GM19239 (cell line): ENCODE results near the gene HAUS3.
A peak's percentile ranks its signal among the peaks of the same experiment; 100 is the strongest.
"Not testable (repeated sequence)": the region's sequence is repeated elsewhere in the genome, so short reads cannot be mapped to it uniquely, and the experiment has no call there.

Experiments used
- DNase-seq: peaks from one replicate; pipeline ENCODE4 v3.0.0; 2011; ENCODE audit warnings: low spot score; ENCODE audit not compliant: insufficient read length
- FAIRE-seq: peaks from 2 replicates; lab custom pipeline; 2011; peaks lifted over from hg19 to GRCh38; lab: Jason Lieb, UNC

Gene HAUS3

GRCh38 chr4:2236944-2237666 is 4.8 kb downstream of the HAUS3 start:
- FAIRE-seq (peak; percentile 8), DNase-seq (no peak)

GRCh38 chr4:2231082-2231481 is 10.8 kb downstream of the HAUS3 start:
- no peak for FAIRE-seq
- no peak for DNase-seq

- DNase-seq (no peak), FAIRE-seq (no peak)
Measured at GRCh38 chr4:2226261-2226660, 15.7 kb downstream of the HAUS3 start.

- FAIRE-seq (no peak), DNase-seq (no peak)
Measured at GRCh38 chr4:2222838-2223237, 19.1 kb downstream of the HAUS3 start.

- not testable (repeated sequence) for FAIRE-seq, DNase-seq
Measured at GRCh38 chr4:2221378-2221777, 20.5 kb downstream of the HAUS3 start.

- DNase-seq = peak; percentile 31
Measured at GRCh38 chr4:2220016-2220630, 21.8 kb downstream of the HAUS3 start.

GRCh38 chr4:2219233-2219760 is 22.6 kb downstream of the HAUS3 start:
- FAIRE-seq = no peak
- no peak for DNase-seq

More at GRCh38 chr4:2220016-2220630, 21.8 kb downstream of the HAUS3 start:
- peak; percentile 85 for FAIRE-seq

- FAIRE-seq (no peak), DNase-seq (no peak)
Measured at GRCh38 chr4:2218436-2218835, 23.5 kb downstream of the HAUS3 start.

- FAIRE-seq = no peak
- no peak for DNase-seq
Measured at GRCh38 chr4:2217726-2218125, 24.2 kb downstream of the HAUS3 start.

GRCh38 chr4:2212831-2213230 is 29.1 kb downstream of the HAUS3 start:
- no peak for DNase-seq
- FAIRE-seq = no peak

GRCh38 chr4:2202789-2203188 is 39.1 kb downstream of the HAUS3 start:
- not testable (repeated sequence) for FAIRE-seq, DNase-seq

- no peak for FAIRE-seq
- no peak for DNase-seq
Measured at GRCh38 chr4:2194496-2194895, 47.4 kb downstream of the HAUS3 start.

- no peak for DNase-seq
- no peak for FAIRE-seq
Measured at GRCh38 chr4:2193326-2193725, 48.6 kb downstream of the HAUS3 start.

GRCh38 chr4:2186865-2187172 is 55.1 kb downstream of the HAUS3 start:
- FAIRE-seq (no peak), DNase-seq (no peak)

GRCh38 chr4:2186133-2186864 is 55.6 kb downstream of the HAUS3 start:
- no peak for FAIRE-seq

GRCh38 chr4:2183394-2183793 is 58.5 kb downstream of the HAUS3 start:
- no peak for FAIRE-seq
- no peak for DNase-seq

More at GRCh38 chr4:2186133-2186864, 55.6 kb downstream of the HAUS3 start:
- DNase-seq = no peak

- no peak for DNase-seq
- no peak for FAIRE-seq
Measured at GRCh38 chr4:2182994-2183393, 58.9 kb downstream of the HAUS3 start.

GRCh38 chr4:2180410-2180809 is 61.5 kb downstream of the HAUS3 start:
- FAIRE-seq (no peak), DNase-seq (no peak)

GRCh38 chr4:2179717-2180116 is 62.2 kb downstream of the HAUS3 start:
- FAIRE-seq (no peak), DNase-seq (no peak)

GRCh38 chr4:2178986-2179385 is 62.9 kb downstream of the HAUS3 start:
- FAIRE-seq (no peak), DNase-seq (no peak)
